Astrocyte of the spinal cord (primary cell): Measurements from ENCODE around the gene OTC.
A peak's percentile ranks its signal among the peaks of the same experiment; 100 is the strongest.

Experiments
- DNase-seq: peaks from one replicate; pipeline ENCODE4 v3.0.0; 2011; ENCODE audit warnings: low read depth, low spot score
- H3K4me3 ChIP-seq: 2 replicates; pipeline ENCODE4 v1.5.1; 2011; ENCODE audit warnings: low read depth, mild to moderate bottlenecking, low read length, moderate library complexity
- in situ Hi-C: cut with HindIII; loops from 2 replicates; pipeline ENCODE4 v1.10.0; 2017; ENCODE audit warnings: low sequenced_read_pairs
- TF ChIP-seq, protein P1 (sequence below): IDR thresholded peaks from 2 replicates; pipeline ENCODE4 v1.5.1; 2012; ENCODE audit warnings: low read depth, mild to moderate bottlenecking, low read length, inconsistent platforms

Gene OTC

GRCh38 chrX:38368774-38369173 is 16.4 kb downstream of the OTC start:
- no peak overlapping the region for H3K4me3 ChIP-seq
- in situ Hi-C loops = no loop called here
- DNase-seq = no peak
- TF ChIP-seq, protein P1, sequence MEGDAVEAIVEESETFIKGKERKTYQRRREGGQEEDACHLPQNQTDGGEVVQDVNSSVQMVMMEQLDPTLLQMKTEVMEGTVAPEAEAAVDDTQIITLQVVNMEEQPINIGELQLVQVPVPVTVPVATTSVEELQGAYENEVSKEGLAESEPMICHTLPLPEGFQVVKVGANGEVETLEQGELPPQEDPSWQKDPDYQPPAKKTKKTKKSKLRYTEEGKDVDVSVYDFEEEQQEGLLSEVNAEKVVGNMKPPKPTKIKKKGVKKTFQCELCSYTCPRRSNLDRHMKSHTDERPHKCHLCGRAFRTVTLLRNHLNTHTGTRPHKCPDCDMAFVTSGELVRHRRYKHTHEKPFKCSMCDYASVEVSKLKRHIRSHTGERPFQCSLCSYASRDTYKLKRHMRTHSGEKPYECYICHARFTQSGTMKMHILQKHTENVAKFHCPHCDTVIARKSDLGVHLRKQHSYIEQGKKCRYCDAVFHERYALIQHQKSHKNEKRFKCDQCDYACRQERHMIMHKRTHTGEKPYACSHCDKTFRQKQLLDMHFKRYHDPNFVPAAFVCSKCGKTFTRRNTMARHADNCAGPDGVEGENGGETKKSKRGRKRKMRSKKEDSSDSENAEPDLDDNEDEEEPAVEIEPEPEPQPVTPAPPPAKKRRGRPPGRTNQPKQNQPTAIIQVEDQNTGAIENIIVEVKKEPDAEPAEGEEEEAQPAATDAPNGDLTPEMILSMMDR = no peak

DNA sequence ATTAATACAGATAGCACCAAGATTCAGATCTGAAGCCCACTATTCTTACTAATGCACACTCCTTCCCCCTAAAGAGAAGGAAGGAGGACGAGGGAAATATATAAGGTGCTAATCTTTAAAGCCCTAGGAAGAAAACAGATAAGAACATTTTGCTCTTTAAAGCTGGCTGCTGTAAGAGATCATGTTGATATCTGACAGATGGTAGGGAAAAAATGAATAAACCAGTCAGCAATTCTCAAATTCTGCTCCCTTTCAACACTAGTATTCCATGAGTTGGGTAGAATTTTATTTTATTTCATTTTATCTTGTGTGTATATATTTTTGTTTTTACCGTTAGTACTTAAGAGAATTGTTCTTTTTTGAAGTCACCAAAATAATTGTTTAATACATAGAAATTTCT is 19.2 kb downstream of the OTC start:
- in situ Hi-C loops = no loop called here

DNA sequence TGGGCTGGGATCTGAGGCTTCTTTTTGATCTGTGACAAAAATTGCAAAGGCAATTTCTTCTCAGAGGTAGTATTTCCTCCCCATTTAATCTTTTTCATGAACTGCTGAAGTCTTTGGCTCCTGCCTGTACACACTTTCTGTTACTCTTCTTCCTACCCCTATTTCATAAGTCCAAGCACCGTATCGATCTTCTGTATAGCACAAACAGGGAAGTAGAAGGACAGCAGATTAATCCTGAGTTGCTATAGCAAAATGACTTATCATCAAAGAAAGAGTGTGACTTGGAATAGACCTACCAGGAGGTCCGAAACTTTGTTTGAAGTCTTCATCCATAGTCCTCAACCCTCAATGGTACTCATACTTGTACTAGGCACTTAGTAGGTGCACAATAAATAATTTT is 22.0 kb downstream of the OTC start:
- H3K4me3 ChIP-seq = no peak overlapping the region
- in situ Hi-C loops = no loop called here
- TF ChIP-seq, protein P1 = no peak
- DNase-seq = no peak

More for the DNA sequence above, 19.2 kb downstream of the OTC start:
- no peak overlapping the region for H3K4me3 ChIP-seq
- TF ChIP-seq, protein P1 = no peak
- no peak for DNase-seq

GRCh38 chrX:38375891-38376290 is 23.5 kb downstream of the OTC start:
- DNase-seq = peak; percentile 3
- TF ChIP-seq, protein P1 = peak; percentile 58
- in situ Hi-C loops = no loop called here
- no peak overlapping the region for H3K4me3 ChIP-seq

- in situ Hi-C loops = no loop called here
- H3K4me3 ChIP-seq = no peak overlapping the region
- DNase-seq = no peak
- TF ChIP-seq, protein P1 = no peak
Observed at GRCh38 chrX:38376747-38377146, 24.3 kb downstream of the OTC start.

DNA sequence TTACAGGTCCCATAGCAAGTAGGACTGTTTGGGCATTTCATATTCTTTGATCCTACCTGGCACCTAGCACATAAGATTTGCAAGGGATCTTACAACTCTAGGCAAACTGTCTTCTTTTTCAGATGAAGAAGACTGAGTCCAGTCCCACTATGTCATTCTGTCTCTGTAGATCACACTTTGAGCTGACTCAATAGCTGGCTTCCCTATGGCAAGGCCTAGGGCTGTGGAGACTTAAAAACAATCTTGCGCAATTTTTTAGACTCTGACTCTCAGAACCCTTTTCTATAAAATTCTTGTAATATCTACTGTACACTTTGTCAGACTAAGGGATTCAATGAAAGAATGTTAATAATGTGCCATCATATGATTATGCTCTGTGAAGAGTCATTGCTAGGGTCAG is 26.7 kb downstream of the OTC start:
- H3K4me3 ChIP-seq = no peak overlapping the region
- in situ Hi-C loops = no loop called here
- no peak for DNase-seq
- TF ChIP-seq, protein P1 = no peak

DNA sequence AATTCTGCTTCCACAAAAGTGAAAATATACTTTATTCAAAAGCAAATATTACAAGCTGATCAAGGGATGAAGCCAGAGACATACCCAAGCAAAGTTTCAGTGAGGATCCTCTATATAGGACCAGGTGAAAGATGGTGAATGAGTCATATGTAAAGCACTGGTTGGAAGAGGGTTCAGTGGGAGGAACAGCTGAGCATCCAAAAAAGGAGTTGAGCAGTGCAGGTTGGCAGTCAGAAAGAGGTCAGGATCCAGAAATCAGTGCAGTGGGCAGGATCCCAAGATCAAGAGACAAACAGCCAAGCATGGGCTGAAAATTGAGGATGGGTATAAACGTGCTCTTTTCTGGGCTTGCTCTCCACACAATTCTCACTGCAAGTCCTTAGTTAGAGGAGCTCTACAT is 30.3 kb downstream of the OTC start:
- no peak overlapping the region for H3K4me3 ChIP-seq
- in situ Hi-C loops = no loop called here
- DNase-seq = no peak
- TF ChIP-seq, protein P1 = no peak
